ENCODE measurements around the gene POPDC3.
"Not testable (repeated sequence)": the region's sequence is repeated elsewhere in the genome, so short reads cannot be mapped to it uniquely, and the experiment has no call there.

The POPDC3 gene, protein sequence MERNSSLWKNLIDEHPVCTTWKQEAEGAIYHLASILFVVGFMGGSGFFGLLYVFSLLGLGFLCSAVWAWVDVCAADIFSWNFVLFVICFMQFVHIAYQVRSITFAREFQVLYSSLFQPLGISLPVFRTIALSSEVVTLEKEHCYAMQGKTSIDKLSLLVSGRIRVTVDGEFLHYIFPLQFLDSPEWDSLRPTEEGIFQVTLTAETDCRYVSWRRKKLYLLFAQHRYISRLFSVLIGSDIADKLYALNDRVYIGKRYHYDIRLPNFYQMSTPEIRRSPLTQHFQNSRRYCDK

DNA sequence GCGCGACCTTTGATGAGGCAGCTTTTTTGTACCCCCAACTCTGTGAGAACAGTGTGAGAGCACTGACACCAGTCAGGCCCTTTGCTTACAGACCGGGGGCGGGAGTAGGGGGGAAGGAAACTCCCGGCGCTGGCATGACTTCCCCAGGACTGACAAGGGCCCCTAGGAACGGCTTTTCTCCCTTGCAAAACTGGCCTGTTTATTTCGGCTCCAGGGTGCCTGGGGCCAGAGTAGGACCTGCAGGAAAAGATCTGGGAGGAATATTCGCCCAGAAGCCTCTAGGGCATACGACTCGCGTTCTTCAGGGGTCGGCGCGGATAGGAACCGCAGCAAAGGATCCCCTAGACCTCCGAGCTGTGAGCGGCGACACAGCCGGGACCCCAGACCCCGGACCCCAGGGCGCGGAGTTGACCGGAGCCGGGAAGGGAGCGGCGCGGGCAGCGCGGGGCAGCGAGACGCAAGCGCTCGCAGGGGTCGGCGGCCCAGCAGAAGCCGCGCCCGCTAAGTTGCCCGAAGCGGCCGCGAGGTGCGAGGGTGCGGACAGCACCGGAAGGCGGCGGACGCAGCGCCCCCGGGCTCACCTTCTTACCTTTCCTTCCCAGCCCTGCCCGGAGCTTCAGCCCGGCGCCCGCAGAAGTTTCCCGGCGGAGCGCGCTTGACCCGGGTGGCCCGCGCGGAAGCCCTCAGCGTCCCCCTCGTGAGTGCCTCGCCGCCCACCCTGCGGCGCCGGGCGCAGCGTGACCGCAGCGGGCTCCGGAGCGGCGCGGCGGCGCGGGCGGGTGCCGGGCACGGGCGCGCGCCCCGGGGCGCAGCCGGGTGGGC, at the start of gene POPDC3:
Gene POPDC3 (minus strand): TSS at position 771 of the 822 bp plus-strand sequence. CDS start 18,105 bp downstream, outside the sequence.
- DNase-seq (ENCODE audit: low read depth in 2 of 2), result no peak

DNA sequence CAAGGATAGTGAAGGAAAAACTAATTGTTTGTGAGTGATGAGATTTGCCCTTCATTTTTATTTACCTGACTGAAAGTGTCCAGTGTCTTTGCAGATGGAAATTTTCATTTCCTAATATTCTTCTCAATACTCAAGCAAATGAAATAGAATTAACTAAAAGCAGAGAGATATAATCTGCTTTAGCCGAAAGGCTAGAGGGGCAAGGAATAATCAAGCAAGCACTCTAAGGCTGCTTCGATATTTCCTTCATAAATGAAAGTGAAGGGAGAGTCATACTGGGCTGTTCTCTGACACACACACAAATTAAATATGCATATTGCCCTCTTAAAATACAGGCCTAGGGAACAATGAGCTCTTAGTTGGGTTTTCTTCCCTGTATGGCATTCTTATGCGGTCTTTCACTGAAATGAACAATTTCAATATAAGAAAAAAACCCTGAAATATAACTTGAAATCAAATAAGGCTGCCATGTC, 47.5 kb upstream of the POPDC3 start:
- no peak for DNase-seq (ENCODE audit: low read depth in 2 of 2)

DNA sequence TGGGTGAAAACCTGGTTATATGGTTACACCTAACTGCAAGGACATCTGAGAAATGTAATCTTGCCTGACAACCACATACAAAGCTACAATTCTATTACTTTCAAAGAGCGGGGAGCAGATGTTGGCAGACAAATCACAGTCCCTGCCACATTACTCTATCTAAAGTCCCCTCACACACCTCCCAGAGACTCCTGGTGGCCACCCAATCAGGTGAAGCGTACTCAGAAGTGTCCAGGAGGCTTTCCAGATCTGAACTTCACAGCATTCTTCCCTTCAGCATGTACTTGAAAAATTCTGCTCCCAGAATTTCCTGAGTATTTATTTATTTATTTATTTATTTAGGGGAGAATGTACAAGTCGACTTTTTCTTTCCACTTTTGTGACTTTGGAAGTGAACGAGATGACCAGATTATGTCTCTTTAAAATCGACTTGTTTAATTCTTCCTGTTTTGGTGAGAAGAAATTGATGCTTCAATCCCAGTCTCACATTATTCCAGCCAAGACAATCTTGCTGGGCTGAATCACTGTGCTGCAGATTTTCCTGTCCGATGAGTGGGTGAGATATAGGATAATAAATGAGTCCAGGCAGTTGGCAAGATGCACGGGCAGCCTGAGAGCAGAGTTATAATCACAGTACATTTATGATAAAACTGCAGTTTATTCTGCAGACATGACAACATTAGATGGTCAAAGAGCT, 46.9 kb upstream of the POPDC3 start:
- no peak for DNase-seq (ENCODE audit: low read depth in 2 of 2)

DNA sequence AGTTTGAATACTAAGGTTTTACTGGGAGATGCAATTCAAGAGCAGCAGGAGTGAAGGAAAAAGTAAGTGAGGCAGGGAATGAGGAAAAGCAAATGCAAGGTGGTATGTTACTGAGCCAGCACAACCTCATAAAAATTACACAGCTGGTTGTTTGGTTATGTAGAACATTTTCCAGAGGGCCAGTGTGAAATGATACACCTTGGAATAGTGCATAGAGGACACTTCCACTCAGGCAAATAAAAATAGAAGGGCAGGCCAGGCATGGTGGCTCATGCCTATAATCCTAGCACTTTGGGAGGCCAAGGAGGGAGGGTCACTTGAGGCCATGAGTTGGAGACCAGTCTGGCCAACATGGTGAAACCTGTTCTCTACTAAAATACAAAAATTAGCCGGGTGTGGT, 43.4 kb upstream of the POPDC3 start:
- no peak for DNase-seq (ENCODE audit: low read depth in 2 of 2)

DNA sequence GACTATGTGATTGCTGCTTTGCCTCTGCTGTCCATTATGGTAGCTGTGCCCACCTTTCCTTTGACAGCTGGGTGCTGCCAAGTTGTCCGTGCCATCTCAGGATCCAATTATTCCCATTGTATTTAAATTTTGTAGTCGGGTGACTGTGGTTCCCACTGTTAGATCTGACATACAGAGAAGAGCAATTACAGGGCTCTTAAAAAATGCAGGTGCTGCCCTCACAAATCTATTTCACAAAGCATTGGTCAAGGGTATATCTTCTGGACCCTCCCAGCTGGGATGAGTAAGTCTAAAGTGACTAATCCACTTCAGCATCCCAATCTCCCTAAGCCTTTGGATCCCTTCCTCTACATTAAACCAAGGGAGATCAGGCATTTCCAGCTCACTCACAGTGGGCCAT, 41.4 kb upstream of the POPDC3 start:
- not testable (repeated sequence) for DNase-seq (ENCODE audit: low read depth in 2 of 2)

DNA sequence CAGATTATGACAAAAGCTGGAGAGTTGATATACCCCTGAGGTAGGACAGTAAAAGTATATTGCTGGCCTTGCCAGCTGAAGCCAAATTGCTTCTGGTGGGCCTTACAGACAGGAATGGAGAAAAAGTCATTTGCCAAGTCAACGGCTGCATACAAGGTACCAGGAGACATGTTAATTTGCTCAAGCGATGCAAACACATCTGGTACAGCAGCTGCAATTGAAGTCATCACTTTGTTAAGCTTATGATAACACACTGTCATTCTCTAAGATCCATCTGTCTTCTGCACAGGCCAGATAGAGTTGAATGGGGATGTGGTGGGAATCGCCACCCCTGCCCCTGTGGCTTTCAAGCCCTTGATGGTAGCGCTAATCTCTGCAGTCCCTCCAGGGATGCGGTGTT, 40.4 kb upstream of the POPDC3 start:
- no peak for DNase-seq (ENCODE audit: low read depth in 2 of 2)

DNA sequence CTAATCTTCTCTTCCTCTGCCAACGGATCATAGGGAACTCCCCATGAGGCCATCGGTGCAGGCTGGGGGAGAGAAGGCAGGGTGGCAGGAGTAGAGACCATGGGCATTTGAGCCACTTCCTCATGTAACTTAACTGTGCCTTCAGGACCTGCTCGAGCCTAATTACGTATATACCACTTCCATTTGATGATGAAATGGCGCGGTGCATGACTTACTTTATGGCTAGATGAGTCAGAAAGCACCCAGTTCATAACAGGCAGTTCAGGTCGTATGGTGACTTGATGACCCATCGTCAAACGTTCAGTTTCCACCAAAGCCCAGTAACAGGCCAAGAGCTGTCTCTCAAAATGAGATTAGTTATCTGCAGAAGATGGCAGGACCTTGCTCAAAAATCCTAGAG, 39.4 kb upstream of the POPDC3 start:
- not testable (repeated sequence) for DNase-seq (ENCODE audit: low read depth in 2 of 2)

DNA sequence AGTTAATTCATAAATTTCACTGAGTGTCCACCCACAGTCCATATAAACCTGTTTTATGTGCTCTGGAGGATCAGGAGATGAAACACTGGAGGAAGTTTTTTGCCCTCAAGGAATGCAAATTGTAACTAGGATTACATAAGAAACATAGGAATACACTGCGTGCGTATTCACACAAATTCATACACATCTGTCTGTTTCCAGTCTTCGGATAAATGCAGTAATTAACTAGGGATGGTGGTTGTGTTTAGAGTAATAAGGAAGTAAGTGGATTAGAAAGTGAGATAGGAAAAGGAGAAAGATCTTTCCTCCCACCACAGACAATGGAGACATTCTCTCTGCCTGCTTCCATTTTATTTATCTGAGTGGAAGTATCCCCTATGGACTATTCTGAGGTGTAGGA, 35.7 kb upstream of the POPDC3 start:
- DNase-seq (ENCODE audit: low read depth in 2 of 2), result no peak

DNA sequence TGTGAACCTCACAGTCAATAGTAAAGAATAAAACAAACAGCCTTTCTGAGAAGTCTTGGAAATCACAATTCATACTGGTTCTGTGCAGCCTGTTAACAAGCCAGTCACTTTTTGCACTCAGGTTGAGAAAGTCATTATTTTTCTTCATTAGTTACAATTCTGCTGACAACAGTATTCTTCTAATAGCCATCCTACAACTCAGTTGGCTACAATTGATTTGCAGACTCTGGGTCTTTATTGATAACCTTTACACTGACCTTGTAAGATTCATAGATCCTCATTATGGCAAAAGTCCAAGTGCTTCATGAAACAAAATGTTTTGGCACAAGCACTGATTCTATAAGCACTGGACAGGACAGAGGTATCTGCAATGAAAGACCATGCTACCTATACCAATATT, 34.9 kb upstream of the POPDC3 start:
- no peak for DNase-seq (ENCODE audit: low read depth in 2 of 2)

DNA sequence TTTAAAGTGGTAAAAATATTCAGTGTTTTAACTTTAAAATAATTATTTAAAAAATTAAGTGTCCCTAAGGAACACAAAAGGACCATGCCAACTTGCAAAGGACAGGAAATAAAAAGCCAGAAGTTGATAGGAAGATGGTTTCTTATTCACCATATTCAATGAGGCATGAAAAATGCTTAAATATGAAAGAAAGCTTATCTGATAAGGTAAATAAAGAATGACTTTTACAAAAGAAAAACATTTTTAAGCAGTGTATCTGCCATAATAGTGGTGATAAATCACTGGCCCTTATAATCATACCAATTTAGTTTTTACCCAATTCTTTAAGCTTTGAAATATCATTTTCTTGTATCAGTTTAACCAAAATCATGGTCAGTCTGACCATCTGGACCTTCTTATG, 33.5 kb upstream of the POPDC3 start:
- DNase-seq (ENCODE audit: low read depth in 2 of 2), result no peak

DNA sequence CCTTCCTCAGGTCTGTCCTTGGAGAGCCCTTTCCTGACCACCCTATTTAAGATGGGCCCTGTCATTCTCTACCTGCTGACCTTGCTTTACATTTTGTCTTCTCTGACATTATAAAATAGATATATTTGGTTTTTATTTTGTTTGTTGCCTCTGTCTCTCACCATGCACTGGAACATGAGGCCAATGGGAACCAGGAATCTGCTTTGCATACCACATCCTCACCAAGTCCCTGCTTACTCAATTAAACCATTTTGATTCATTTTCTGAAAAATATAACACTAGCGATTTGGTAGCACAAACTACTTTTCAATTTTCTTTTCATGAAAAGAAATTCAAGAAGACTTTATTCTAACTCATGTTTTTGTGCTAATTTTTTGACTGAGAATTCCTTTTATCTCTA, 32.8 kb upstream of the POPDC3 start:
- DNase-seq (ENCODE audit: low read depth in 2 of 2), result no peak

DNA sequence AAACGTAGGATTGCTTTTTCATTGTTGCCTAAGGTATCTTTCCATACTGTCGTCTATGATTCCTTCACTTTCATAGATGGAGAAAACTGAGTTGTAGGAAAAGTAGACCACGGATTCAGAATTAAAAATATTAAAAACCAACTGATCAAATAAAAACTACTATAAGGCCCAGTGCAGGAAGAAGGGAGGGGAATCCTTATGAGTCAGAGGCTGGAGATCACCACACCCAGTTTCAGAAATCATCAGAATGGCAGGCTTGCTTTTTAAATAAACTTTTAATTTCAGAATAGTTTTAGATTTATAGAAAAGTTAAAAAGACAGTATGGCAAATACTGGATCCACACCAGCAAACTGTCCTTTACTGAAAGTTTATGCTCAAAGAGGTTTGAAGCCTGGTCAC, 32.0 kb upstream of the POPDC3 start:
- no peak for DNase-seq (ENCODE audit: low read depth in 2 of 2)

DNA sequence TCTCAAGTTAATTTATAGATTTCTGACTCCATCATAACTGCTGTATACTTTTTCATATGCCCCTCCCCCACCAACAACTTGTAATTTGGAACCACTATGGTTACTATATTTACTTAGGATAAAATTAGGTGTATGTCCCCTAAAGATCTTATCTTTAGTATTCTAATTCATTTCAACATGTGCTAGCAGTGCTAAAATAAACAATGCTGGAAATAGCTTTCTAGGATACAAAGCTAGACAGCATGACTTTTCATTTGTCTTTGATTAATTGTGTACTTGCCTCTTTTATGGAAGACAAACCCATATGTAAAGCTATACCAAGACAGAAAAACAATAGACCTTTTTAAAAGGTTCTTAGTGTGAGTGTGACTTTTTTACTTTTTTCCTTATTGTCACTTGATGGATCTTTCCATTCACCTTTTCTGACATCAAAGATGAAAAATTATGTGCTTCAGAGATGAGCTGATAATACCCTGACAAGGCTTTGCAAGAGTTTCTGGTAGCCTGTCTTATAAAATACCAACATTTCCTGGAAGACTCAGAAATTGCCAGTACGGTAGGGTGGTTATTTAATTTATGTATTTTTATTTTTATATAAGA, 31.2 kb upstream of the POPDC3 start:
- no peak for DNase-seq (ENCODE audit: low read depth in 2 of 2)

DNA sequence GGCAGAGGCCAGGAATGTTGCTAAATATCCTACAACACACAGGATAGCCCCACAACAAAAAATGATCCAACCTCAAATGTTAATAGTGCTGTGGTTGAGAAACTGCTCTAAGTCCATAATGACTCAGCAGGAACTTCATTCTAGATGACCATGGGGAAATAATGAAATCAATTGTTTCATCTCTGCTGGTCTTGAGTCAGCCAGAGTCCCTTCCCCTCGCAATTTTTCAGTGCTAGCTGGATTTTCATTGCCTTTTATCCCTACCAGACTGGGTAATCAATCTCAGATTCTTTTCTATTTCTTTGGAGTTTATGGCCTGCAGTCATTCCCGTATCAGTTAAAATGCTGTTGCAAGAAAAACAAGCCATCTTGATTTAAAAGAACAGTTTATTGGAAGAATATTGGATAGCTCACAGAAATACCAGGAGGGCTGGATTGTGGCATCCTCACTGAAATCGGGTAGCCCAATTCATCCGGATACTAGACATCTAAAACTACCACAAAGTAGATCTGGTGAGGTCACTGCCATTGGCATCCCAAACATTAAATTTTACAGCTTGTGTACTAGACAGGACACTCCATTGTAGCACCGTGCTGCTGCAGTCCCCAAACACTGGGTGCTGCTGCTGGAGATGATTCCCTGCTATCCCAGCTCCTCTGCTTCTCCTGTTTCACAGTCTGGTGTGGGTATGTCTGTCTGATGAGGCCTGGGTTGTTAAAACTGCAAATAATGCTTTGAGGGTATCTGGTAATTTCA, 30.3 kb upstream of the POPDC3 start:
- DNase-seq (ENCODE audit: low read depth in 2 of 2), result no peak

DNA sequence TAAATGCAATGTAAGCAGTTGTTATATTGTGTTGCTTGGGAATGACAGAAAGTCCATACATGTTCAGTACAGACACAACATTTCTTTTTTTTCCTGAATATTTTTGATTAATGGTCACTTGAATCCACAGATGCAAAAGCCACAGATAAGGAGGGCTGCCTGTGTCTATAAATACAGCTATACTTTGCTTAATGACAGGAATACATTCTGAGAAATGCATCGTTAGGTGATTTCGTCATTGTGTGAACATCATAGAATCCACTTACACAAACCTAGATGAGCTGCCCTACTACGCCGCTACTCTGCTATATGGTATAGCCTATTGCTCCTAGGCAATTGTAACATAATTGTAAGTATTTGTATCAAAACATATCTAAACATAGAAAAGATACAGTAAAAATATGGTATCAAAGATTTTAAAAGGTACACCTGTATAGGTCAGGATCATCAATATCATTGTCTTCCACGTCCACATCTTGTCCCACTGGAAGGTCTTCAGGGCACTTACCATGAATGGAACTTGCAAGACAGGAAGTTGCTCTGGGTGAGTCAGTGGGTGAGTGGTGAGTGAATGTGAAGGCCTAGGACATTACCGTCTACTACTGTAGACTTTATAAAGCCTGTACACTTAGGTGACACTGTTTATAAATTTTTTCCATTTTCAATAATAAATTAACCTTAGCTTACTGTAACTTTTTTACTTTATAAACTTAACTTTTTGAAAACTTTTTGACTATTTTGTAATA, 27.9 kb upstream of the POPDC3 start:
- DNase-seq (ENCODE audit: low read depth in 2 of 2), result no peak

DNA sequence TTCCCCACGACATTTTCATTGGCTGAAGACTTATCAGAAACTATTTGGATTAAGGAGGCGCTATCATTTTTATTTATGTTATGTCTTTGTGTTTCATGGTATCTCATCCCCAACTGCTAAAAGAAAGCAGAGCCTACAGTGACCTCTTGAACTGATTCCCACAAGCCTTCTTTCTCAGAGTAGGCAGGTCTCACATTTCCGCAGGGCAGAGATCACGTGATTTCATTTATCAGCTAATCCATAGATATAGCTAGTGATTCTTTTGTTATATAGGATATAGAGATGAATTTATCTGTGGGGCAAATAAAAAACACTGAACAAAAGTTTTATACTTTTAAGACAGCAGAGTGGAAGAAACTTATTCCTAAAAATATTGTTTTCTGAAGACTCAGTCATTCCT, 25.0 kb upstream of the POPDC3 start:
- no peak for DNase-seq (ENCODE audit: low read depth in 2 of 2)

DNA sequence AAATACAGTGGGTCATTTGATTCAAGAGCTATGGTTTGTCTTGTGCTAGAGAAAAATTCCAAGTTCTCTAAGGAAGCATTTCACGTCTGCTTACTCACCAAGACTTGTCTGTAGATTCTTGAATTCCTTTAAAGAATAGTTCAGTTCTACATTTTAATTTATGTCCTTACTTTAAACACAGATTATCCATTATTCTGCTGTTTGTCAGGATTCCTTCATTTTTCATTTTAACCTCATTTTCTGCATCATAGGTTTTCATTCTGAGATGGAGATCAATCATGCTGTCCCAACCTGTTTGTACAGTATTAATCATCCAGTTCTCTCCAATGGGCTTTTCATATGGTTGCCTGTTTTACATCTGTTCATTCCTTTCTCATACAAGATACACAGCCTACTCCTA, 24.5 kb upstream of the POPDC3 start:
- no peak for DNase-seq (ENCODE audit: low read depth in 2 of 2)

DNA sequence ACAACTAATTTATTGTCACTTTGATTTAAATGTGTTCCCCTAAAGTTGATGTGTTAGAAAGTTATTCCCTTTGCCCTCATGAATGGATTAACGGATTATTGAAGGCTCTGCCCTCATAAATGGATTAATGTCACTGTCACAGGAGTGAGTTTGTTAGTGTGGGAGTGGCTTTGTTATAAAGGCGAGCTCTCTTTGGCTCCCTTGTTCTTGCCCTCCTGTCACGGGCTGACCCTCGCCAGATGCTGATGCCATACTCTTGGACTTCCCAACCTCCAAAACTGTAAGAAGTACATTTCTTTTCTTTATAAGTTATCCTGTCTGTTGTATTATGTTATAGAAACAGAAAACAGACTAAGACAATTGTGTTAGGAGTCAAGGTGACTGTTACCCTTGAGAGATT, 22.7 kb upstream of the POPDC3 start:
- no peak for DNase-seq (ENCODE audit: low read depth in 2 of 2)

DNA sequence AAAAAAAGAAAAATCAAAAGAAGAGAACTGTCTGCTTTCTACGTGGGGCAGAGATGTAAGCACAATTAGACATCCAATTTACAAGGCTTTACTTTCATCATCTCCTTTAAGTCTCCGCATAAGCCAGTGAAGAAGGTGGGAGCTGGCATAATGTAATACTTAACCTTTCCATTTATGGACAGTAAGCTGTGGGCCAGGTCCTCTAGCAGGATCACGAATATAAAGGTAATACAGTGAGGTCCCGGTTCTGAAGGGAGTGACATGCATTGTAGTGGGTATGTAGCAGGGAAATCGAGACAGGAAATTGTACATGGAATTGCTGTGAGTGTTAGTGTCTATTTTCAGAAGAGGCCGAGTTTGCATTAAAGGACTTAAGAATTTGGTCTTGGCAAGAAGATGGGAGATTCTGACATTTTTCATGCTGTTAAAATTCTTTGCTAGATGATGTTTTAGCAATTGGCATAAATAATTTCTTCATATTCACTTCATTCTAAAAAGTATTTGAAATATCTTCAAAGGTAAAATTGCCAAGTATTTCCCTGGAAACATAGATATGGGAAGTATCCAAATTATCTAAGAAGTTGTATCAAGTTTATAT, 20.4 kb upstream of the POPDC3 start:
- DNase-seq (ENCODE audit: low read depth in 2 of 2), result no peak

DNA sequence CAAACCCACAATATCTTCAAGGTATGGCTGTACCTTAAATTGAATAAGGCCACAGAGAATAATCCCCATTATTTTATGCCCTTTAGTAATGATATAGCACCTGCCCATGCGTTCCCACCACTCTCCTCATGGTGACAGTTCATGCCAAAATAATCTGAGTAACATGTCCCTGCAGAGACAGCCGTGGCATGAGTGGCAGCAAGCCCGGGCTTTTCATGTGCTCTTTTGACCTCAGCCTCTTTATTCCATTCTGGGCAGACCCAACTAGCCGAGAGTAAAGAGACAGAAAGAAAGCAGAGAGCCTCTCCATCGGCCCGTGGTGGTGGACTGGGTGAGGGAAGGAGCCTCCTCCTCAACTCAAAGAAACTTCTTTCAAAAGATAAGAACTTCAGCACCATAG, 19.9 kb upstream of the POPDC3 start:
- DNase-seq (ENCODE audit: low read depth in 2 of 2), result no peak

All from activated CD4-positive, alpha-beta T cell treated with anti-CD3 and anti-CD28 coated beads for 24 hours (primary cell).